GM12878 (cell line): ENCODE results near the gene DENND1A. TPM values are rescaled to one million over a fixed set of nuclear protein-coding genes. Genes with fewer than 3 reads are reported as not detected.

Experiments
- ASH2L ChIP-seq: fragments of 300-600, 200-600 bp; sonication (generic); IDR thresholded peaks from 2 replicates; pipeline ENCODE4 v1.6.1; 2017; ENCODE audit warnings: low read depth, mild to moderate bottlenecking, borderline replicate concordance
- ATF3 ChIP-seq: IDR thresholded peaks from 2 replicates; pipeline ENCODE4 v1.6.1; 2011; ENCODE audit warnings: low read depth, mild to moderate bottlenecking, low read length, moderate library complexity, borderline replicate concordance; ENCODE audit errors: extremely low read depth
- CREM ChIP-seq: IDR thresholded peaks from 2 replicates; pipeline ENCODE4 v1.6.1; 2014; ENCODE audit warnings: antibody characterized with exemption, low read depth
- EED ChIP-seq: sonication (generic); IDR thresholded peaks from 2 replicates; pipeline ENCODE4 v1.6.1; 2016; ENCODE audit warnings: antibody characterized with exemption, low read depth
- ELK1 ChIP-seq: IDR thresholded peaks from 2 replicates; pipeline ENCODE4 v1.6.1; 2012; ENCODE audit warnings: low read depth, low read length, improper control_type of control experiment
- KLF5 ChIP-seq: fragments of 450-650 bp; IDR thresholded peaks from 2 replicates; pipeline ENCODE4 v1.6.1; 2014; ENCODE audit warnings: mild to moderate bottlenecking; ENCODE audit not compliant: partially characterized antibody
- LARP7 ChIP-seq: fragments of 450-650 bp; IDR thresholded peaks from 2 replicates; pipeline ENCODE4 v1.6.1; 2017; ENCODE audit warnings: mild to moderate bottlenecking
- MEF2A ChIP-seq: IDR thresholded peaks from 2 replicates; pipeline ENCODE4 v1.6.1; 2011; ENCODE audit warnings: low read depth, mild to moderate bottlenecking, low read length, moderate library complexity; ENCODE audit not compliant: insufficient read depth
- RELA ChIP-seq: fragments of 450-650 bp; IDR thresholded peaks from 2 replicates; pipeline ENCODE4 v1.8.0; 2014; ENCODE audit warnings: borderline replicate concordance; ENCODE audit not compliant: partially characterized antibody
- REST ChIP-seq: IDR thresholded peaks from 2 replicates; pipeline ENCODE4 v1.6.1; 2012; ENCODE audit warnings: mild to moderate bottlenecking, low read depth, low read length
- polyA plus RNA-seq, 11 experiments: library from polyadenylated mRNA; depleted of rRNA in 4 of 11; unstranded in 6 of 11; stranded (reverse) in 5 of 11; fragments of >200 nt; fragmentation: Nextera tagmentation in 4 of 11; fragmentation: Illumina TruSeq in 1 of 11; extraction: Ambion mirVana in 4 of 11; extraction: Trizol in 1 of 11; gene quantifications; 1 replicate in 1 of 11; 2 replicates in 10 of 11; pipeline versions ENCODE4 v1.2.1 to v1.2.3, GENCODE V29; 2011 to 2016; ENCODE audit warnings: inconsistent platforms in 2 of 11, missing spikeins in 2 of 11, low read depth in 1 of 11
- total RNA-seq, 4 experiments: library from RNA; depleted of rRNA in 3 of 4; stranded (reverse); fragments of >200 nt in 3 of 4; fragmentation: Illumina TruSeq in 1 of 4; extraction: Trizol in 1 of 4; gene quantifications; 2 replicates each; pipeline versions ENCODE4 v1.2.1 to v1.2.3, GENCODE V29; 2013 to 2021

DENND1A gene
- total and polyA plus RNA-seq, 10 of the 15 experiments (the other 5 are each of a cell fraction or from before 2014, with no cell fraction given), result 14.1 to 48.6 (median 35.2) TPM

- TF ChIP-seq MEF2A, result no peak
- TF ChIP-seq ATF3, result no peak
- no peak for TF ChIP-seq REST
- TF ChIP-seq RELA, result no peak
- TF ChIP-seq LARP7, result no peak
- no peak for TF ChIP-seq KLF5
- no peak for TF ChIP-seq ASH2L
- peak; percentile 67; the same call in 1 of the 2 replicates for TF ChIP-seq EED
- no peak for TF ChIP-seq CREM
- no peak for TF ChIP-seq ELK1
Observed at GRCh38 chr9:123684393-123685149, 245.4 kb downstream of the DENND1A start (continued).
